Measurements from ENCODE around the gene NRG3.

NRG3 gene

DNA sequence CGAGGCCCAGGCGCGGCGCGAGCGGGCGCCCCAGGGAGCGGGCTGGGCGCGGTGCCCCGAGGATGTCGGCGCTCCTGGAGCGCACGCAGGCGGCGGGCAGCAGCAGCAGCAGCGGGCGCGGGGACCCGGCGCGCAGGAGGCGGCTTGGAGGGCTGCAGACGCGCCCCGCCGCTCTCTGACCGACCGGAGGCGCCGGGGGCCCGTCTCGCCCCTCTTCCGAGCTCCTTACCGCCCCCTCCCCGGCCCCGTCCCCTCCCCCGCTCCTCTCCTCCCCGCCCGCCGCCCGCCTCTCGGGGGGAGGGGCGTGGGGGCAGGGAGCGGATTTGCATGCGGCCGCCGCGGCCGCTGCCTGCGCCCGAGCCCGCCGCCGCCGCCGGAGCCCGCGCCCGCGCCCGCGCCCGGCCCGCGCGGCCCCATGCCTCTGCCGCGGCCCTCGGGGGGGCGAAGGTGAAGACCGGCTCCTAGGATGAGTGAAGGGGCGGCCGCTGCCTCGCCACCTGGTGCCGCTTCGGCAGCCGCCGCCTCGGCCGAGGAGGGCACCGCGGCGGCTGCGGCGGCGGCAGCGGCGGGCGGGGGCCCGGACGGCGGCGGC, at the start of gene NRG3:
NRG3 (plus strand) TSS at position 320 of the 592 bp plus-strand sequence.
- peak; percentile 57 for DNase-seq (ENCODE audit: low spot score)
- in situ Hi-C loops (cut with MboI; ENCODE audit: low pct_unique_long_range_greater_than_20kb, low sequenced_read_pairs, unreplicated experiment): no loop called here
- TF ChIP-seq, protein P1, sequence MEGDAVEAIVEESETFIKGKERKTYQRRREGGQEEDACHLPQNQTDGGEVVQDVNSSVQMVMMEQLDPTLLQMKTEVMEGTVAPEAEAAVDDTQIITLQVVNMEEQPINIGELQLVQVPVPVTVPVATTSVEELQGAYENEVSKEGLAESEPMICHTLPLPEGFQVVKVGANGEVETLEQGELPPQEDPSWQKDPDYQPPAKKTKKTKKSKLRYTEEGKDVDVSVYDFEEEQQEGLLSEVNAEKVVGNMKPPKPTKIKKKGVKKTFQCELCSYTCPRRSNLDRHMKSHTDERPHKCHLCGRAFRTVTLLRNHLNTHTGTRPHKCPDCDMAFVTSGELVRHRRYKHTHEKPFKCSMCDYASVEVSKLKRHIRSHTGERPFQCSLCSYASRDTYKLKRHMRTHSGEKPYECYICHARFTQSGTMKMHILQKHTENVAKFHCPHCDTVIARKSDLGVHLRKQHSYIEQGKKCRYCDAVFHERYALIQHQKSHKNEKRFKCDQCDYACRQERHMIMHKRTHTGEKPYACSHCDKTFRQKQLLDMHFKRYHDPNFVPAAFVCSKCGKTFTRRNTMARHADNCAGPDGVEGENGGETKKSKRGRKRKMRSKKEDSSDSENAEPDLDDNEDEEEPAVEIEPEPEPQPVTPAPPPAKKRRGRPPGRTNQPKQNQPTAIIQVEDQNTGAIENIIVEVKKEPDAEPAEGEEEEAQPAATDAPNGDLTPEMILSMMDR (IDR thresholded peaks at IDR 0.05; ENCODE audit: extremely low read depth, insufficient read depth, missing control alignments): no peak

DNA sequence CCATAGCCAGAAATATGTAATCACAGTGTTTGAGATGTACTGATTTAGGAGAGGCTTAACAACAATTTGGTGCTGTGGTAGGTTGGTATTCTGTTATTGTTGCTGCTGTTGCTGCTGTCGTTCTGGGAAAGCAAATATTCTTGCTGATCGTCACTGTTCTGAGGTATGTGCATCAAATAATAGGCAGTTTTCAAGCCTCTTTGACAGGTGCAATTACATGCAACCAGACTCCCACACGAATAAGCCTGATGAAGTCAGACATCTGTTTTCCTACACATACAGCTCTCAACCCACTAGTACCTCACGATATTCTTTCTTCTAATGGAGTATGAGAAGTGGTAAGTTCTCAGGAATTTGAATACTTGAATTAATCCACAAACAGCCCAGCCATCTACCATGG, 46.7 kb upstream of the NRG3 start:
- DNase-seq (ENCODE audit: low spot score): no peak
- TF ChIP-seq, protein P1 (IDR thresholded peaks at IDR 0.05; ENCODE audit: extremely low read depth, insufficient read depth, missing control alignments): no peak
- in situ Hi-C loops (cut with MboI; ENCODE audit: low pct_unique_long_range_greater_than_20kb, low sequenced_read_pairs, unreplicated experiment): no loop called here

DNA sequence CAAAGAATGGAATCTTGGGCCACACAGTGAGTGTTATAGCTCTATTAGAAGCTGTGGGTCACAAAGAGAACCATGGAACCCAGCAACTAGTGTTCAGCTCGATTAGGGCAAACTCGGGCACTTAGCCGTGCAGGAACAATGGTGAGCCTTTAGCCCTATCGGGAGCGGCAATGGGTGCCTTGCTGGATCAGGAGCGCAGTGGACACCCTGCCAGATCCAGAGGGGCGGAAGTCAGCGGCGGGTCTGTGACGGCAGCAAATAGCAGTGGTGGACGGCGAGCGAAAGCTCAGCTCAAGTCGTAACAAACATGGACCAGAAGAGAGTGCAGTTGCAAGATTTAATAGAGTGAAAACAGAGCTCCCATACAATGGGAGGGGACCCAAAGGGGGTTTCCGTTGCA, 43.9 kb upstream of the NRG3 start:
- in situ Hi-C loops (cut with MboI; ENCODE audit: low pct_unique_long_range_greater_than_20kb, low sequenced_read_pairs, unreplicated experiment): no loop called here
- TF ChIP-seq, protein P1 (IDR thresholded peaks at IDR 0.05; ENCODE audit: extremely low read depth, insufficient read depth, missing control alignments): no peak
- DNase-seq (ENCODE audit: low spot score): no peak

DNA sequence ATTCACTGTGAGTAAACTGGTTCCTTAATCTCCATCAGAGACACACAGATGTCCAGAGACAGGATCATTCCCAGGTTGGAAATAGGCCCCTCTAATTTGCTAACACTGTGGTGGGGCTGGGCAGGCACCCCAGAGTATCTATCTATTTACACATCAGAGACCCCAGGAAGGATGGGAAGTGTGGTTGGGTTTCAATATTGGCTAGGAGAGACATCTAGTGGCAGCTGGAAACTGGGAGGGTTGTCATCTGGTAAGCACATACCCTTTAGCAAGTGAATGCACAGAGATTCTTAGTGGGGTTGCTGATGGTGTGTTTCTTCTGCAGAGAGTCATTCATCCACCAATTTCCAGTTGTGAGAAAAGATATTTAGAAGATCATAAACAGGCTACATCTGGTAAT, 36.0 kb upstream of the NRG3 start:
- no peak for DNase-seq (ENCODE audit: low spot score)
- in situ Hi-C loops (cut with MboI; ENCODE audit: low pct_unique_long_range_greater_than_20kb, low sequenced_read_pairs, unreplicated experiment): no loop called here
- TF ChIP-seq, protein P1 (IDR thresholded peaks at IDR 0.05; ENCODE audit: extremely low read depth, insufficient read depth, missing control alignments): peak; percentile 20

DNA sequence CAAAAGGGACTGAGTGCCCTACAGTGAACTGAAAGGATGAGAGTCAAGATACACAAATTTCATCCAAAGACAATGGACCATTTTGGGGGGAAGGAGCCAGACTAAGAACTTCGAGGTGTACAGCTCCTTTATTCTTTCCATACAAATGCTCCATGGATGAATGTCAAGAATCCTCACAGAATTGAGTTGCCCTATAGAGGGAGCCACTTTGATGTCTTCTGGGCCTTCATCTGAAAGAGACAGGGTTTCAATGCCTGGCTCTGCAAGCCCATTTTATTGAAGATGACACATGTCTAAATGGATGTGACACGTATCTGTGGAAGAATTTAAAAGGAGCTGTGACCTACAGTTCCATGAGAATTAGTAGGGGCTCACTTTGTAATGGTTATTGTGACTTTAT, 32.0 kb upstream of the NRG3 start:
- in situ Hi-C loops (cut with MboI; ENCODE audit: low pct_unique_long_range_greater_than_20kb, low sequenced_read_pairs, unreplicated experiment): no loop called here
- TF ChIP-seq, protein P1 (IDR thresholded peaks at IDR 0.05; ENCODE audit: extremely low read depth, insufficient read depth, missing control alignments): no peak
- no peak for DNase-seq (ENCODE audit: low spot score)

DNA sequence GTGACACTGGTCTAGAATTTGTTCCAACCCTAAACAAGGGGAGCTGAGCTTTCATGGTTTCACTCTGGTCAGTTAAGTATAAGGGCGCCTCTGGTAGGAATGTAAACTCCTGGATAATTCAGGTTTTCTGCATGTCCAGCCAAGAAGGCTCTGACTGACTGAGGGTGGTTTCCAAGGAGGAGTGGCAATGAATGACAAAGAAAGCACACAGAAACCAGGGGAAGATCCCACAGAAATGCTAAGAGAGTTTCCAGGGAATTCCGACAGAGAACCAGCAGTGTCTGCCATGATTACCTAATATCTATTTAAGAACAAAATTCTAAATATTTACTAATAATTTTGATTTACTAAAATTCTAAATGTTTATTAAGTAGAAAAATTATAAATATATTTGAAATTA, 27.3 kb upstream of the NRG3 start:
- no peak for DNase-seq (ENCODE audit: low spot score)
- in situ Hi-C loops (cut with MboI; ENCODE audit: low pct_unique_long_range_greater_than_20kb, low sequenced_read_pairs, unreplicated experiment): no loop called here
- TF ChIP-seq, protein P1 (IDR thresholded peaks at IDR 0.05; ENCODE audit: extremely low read depth, insufficient read depth, missing control alignments): no peak

Measured in GM13977 (cell line).